Measurements from ENCODE around the gene DIS3L2.
"Not testable (repeated sequence)": the region's sequence is repeated elsewhere in the genome, so short reads cannot be mapped to it uniquely, and the experiment has no call there.

The DIS3L2 gene

DNA sequence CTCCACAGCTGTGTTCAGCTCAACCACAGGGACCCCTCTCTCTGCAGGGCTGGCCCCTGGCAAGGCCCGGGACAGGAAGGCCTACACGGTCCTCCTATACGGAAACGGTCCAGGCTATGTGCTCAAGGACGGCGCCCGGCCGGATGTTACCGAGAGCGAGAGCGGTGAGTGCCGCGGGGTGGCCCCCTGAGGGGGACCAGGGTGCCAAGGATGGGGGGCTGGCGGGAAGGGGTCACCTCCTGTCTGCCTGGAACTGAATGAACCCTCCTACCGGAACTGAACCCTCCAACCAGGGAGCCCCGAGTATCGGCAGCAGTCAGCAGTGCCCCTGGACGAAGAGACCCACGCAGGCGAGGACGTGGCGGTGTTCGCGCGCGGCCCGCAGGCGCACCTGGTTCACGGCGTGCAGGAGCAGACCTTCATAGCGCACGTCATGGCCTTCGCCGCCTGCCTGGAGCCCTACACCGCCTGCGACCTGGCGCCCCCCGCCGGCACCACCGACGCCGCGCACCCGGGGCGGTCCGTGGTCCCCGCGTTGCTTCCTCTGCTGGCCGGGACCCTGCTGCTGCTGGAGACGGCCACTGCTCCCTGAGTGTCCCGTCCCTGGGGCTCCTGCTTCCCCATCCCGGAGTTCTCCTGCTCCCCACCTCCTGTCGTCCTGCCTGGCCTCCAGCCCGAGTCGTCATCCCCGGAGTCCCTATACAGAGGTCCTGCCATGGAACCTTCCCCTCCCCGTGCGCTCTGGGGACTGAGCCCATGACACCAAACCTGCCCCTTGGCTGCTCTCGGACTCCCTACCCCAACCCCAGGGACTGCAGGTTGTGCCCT is 419.9 kb downstream of the DIS3L2 start:
- peak; percentile 43 for ATAC-seq

DNA sequence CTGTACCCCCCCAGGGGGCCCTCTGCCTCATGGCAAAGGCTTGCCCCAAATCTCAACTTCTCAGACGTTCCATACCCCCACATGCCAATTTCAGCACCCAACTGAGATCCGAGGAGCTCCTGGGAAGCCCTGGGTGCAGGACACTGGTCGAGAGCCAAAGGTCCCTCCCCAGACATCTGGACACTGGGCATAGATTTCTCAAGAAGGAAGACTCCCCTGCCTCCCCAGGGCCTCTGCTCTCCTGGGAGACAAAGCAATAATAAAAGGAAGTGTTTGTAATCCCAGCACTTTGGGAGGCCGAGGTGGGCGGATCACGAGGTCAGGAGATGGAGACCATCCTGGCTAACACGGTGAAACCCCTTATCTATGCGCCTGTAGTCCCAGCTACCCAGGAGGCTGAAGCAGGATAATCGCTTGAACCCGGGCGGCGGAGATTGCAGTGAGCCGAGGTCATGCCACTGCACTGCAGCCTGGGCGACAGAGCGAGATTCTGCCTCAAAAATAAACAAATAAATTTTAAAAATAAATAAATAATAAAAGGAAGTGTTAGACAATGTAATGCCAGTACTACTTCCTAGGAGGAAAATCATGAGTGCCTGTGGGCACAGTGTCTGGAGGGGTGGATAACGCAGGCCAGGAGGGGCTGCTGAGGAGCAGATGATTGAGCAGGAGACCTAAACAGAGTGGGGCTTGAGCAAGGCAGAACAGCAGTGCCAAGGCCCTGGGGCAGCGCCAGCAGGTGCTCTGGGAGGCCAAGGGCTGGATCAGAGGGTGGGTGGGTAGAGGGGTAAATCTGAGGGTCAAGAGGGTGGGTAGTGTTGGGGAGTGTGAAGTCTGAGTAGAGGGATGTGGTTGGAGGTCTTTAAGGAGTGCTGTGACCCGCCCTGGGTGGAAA is 421.1 kb downstream of the DIS3L2 start:
- TF ChIP-seq OSR1 (CRISPR knock-in tag; IDR thresholded peaks at IDR 0.05), result no peak
- TF ChIP-seq CSDC2 (CRISPR knock-in tag; IDR thresholded peaks at IDR 0.05), result no peak
- TF ChIP-seq, protein P1, sequence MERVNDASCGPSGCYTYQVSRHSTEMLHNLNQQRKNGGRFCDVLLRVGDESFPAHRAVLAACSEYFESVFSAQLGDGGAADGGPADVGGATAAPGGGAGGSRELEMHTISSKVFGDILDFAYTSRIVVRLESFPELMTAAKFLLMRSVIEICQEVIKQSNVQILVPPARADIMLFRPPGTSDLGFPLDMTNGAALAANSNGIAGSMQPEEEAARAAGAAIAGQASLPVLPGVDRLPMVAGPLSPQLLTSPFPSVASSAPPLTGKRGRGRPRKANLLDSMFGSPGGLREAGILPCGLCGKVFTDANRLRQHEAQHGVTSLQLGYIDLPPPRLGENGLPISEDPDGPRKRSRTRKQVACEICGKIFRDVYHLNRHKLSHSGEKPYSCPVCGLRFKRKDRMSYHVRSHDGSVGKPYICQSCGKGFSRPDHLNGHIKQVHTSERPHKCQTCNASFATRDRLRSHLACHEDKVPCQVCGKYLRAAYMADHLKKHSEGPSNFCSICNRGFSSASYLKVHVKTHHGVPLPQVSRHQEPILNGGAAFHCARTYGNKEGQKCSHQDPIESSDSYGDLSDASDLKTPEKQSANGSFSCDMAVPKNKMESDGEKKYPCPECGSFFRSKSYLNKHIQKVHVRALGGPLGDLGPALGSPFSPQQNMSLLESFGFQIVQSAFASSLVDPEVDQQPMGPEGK (CRISPR knock-in tag; IDR thresholded peaks at IDR 0.05; ENCODE audit: borderline replicate concordance), result no peak
- TF ChIP-seq ZFP3 (CRISPR knock-in tag; IDR thresholded peaks at IDR 0.05), result no peak
- TF ChIP-seq ZNF565 (CRISPR knock-in tag; conservative IDR thresholded peaks at IDR 0.05; ENCODE audit: low read depth), result no peak
- TF ChIP-seq, protein P2, sequence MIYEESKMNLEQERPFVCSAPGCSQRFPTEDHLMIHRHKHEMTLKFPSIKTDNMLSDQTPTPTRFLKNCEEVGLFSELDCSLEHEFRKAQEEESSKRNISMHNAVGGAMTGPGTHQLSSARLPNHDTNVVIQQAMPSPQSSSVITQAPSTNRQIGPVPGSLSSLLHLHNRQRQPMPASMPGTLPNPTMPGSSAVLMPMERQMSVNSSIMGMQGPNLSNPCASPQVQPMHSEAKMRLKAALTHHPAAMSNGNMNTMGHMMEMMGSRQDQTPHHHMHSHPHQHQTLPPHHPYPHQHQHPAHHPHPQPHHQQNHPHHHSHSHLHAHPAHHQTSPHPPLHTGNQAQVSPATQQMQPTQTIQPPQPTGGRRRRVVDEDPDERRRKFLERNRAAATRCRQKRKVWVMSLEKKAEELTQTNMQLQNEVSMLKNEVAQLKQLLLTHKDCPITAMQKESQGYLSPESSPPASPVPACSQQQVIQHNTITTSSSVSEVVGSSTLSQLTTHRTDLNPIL (CRISPR knock-in tag; IDR thresholded peaks at IDR 0.05; ENCODE audit: low read depth), result no peak
- TF ChIP-seq BACH2 (CRISPR knock-in tag; IDR thresholded peaks at IDR 0.05; ENCODE audit: borderline replicate concordance), result no peak
- no peak for TF ChIP-seq SNAI2 (CRISPR knock-in tag; IDR thresholded peaks at IDR 0.05)
- TF ChIP-seq RARB (CRISPR knock-in tag; IDR thresholded peaks at IDR 0.05), result no peak
- TF ChIP-seq ISL1 (CRISPR knock-in tag; IDR thresholded peaks at IDR 0.05), result no peak
- no peak for TF ChIP-seq ARNTL (CRISPR knock-in tag; IDR thresholded peaks at IDR 0.05; ENCODE audit: borderline replicate concordance, low read depth)
- no peak for ATAC-seq

DNA sequence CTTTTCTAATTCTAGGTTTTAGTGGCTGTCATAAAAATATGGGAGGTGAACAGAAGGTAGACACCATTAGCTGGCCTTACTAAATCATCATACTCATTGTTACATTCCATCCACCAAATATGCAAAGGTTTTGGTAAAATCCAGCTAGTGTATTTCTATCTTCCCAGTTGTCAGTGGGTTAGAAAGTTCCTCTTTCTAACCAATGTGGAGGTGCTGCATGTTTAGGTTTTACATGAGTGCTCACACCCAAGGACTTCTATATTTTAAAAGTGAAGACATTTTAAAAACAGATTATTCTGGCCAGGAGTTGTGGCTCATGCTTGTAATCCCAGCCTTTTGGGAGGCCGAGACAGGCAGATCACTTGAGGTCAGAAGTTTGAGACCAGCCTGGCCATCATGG is 423.0 kb downstream of the DIS3L2 start:
- ATAC-seq, result no peak
- TF ChIP-seq ISL1 (CRISPR knock-in tag; IDR thresholded peaks at IDR 0.05) (no peak), GLIS3 (CRISPR knock-in tag; IDR thresholded peaks at IDR 0.05) (no peak), SNAI2 (CRISPR knock-in tag; IDR thresholded peaks at IDR 0.05) (no peak), ZNF8 (CRISPR knock-in tag; IDR thresholded peaks at IDR 0.05) (no peak), RARB (CRISPR knock-in tag; IDR thresholded peaks at IDR 0.05) (no peak), ZNF565 (CRISPR knock-in tag; conservative IDR thresholded peaks at IDR 0.05; ENCODE audit: low read depth) (no peak), OSR1 (CRISPR knock-in tag; IDR thresholded peaks at IDR 0.05) (no peak), ZFP3 (CRISPR knock-in tag; IDR thresholded peaks at IDR 0.05) (no peak), CSDC2 (CRISPR knock-in tag; IDR thresholded peaks at IDR 0.05) (no peak), ZNF70 (CRISPR knock-in tag; IDR thresholded peaks at IDR 0.05) (no peak), TCF4 (CRISPR knock-in tag; IDR thresholded peaks at IDR 0.05; ENCODE audit: borderline replicate concordance) (no peak)
- TF ChIP-seq, protein P1 (CRISPR knock-in tag; IDR thresholded peaks at IDR 0.05; ENCODE audit: borderline replicate concordance), result no peak
- TF ChIP-seq, protein P3, sequence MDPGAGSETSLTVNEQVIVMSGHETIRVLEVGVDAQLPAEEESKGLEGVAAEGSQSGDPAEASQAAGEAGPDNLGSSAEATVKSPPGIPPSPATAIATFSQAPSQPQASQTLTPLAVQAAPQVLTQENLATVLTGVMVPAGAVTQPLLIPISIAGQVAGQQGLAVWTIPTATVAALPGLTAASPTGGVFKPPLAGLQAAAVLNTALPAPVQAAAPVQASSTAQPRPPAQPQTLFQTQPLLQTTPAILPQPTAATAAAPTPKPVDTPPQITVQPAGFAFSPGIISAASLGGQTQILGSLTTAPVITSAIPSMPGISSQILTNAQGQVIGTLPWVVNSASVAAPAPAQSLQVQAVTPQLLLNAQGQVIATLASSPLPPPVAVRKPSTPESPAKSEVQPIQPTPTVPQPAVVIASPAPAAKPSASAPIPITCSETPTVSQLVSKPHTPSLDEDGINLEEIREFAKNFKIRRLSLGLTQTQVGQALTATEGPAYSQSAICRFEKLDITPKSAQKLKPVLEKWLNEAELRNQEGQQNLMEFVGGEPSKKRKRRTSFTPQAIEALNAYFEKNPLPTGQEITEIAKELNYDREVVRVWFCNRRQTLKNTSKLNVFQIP (CRISPR knock-in tag; IDR thresholded peaks at IDR 0.05; ENCODE audit: borderline replicate concordance, low read depth), result no peak
- TF ChIP-seq, protein P4, sequence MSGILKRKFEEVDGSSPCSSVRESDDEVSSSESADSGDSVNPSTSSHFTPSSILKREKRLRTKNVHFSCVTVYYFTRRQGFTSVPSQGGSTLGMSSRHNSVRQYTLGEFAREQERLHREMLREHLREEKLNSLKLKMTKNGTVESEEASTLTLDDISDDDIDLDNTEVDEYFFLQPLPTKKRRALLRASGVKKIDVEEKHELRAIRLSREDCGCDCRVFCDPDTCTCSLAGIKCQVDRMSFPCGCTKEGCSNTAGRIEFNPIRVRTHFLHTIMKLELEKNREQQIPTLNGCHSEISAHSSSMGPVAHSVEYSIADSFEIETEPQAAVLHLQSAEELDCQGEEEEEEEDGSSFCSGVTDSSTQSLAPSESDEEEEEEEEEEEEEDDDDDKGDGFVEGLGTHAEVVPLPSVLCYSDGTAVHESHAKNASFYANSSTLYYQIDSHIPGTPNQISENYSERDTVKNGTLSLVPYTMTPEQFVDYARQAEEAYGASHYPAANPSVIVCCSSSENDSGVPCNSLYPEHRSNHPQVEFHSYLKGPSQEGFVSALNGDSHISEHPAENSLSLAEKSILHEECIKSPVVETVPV (CRISPR knock-in tag; IDR thresholded peaks at IDR 0.05), result no peak
- TF ChIP-seq, protein P5, sequence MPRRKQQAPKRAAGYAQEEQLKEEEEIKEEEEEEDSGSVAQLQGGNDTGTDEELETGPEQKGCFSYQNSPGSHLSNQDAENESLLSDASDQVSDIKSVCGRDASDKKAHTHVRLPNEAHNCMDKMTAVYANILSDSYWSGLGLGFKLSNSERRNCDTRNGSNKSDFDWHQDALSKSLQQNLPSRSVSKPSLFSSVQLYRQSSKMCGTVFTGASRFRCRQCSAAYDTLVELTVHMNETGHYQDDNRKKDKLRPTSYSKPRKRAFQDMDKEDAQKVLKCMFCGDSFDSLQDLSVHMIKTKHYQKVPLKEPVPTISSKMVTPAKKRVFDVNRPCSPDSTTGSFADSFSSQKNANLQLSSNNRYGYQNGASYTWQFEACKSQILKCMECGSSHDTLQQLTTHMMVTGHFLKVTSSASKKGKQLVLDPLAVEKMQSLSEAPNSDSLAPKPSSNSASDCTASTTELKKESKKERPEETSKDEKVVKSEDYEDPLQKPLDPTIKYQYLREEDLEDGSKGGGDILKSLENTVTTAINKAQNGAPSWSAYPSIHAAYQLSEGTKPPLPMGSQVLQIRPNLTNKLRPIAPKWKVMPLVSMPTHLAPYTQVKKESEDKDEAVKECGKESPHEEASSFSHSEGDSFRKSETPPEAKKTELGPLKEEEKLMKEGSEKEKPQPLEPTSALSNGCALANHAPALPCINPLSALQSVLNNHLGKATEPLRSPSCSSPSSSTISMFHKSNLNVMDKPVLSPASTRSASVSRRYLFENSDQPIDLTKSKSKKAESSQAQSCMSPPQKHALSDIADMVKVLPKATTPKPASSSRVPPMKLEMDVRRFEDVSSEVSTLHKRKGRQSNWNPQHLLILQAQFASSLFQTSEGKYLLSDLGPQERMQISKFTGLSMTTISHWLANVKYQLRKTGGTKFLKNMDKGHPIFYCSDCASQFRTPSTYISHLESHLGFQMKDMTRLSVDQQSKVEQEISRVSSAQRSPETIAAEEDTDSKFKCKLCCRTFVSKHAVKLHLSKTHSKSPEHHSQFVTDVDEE (CRISPR knock-in tag; IDR thresholded peaks at IDR 0.05), result no peak
- TF ChIP-seq, protein P2 (CRISPR knock-in tag; IDR thresholded peaks at IDR 0.05; ENCODE audit: low read depth), result no peak

DNA sequence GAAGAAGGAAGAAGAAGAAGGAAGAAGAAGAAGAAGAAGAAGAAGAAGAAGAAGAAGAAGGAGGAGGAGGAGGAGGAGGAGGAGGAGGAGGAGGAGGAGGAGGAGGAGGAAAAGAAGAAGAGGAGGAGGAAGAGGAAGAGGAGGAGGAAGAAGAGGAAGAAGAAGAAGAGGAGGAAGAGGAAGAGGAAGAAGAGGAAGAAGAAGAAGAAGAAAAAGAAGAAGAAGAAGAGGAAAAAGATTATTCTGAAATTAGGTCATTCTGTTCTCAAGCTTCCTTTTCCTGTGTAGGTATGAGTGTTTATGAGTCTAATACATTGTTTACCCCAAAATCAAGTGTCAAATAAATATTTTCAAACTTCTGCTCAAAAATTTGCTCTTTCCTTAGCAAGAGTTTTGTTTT is 423.5 kb downstream of the DIS3L2 start:
- not testable (repeated sequence) for ATAC-seq

Measured in SK-N-SH treated with all-trans-retinoic acid at 6 μM for 48 hours (cell line).